Pancreas (tissue), 10 donors: ENCODE data around the gene UCKL1. TPM values are rescaled to one million over a fixed set of nuclear protein-coding genes. Genes with fewer than 3 reads are reported as not detected.

ENCODE experiments used
- ATAC-seq, 4 donors: fragments of 200-7000 bp; cut with Tn5 transposase; one replicate each; pipeline versions ENCODE4 v1.8.0 to v1.9.1; 2020; ENCODE audit warnings: mild to moderate bottlenecking in 4 of 4, moderate library complexity in 4 of 4
- DNase-seq, 6 donors: peaks; one replicate each; pipeline ENCODE4 v3.0.0-alpha.2; 2020
- FAIRE-seq: peaks from 2 replicates; lab custom pipeline; 2012; peaks lifted over from hg19 to GRCh38; lab: Jason Lieb, UNC
- H3K27ac ChIP-seq, 4 donors: fragments of 200-600 bp; sonication (generic); 1 replicate in 3 of 4; 2 replicates in 1 of 4; pipeline versions ENCODE4 v1.5.0 to v1.8.0; 2020
- H3K27me3 ChIP-seq, 4 donors: fragments of 200-600 bp; one replicate each; pipeline ENCODE4 v1.8.0; 2021
- H3K36me3 ChIP-seq, 3 donors: fragments of 200-600 bp; sonication (generic) in 1 of 3; one replicate each; pipeline versions ENCODE4 v1.5.0 to v1.8.0; 2020 to 2021
- H3K4me1 ChIP-seq, 3 donors: fragments of 200-600 bp; one replicate each; pipeline ENCODE4 v1.8.0; 2021
- H3K4me3 ChIP-seq, 4 donors: fragments of 200-600 bp; sonication (generic) in 2 of 4; one replicate each; pipeline versions ENCODE4 v1.5.0 to v1.8.0; 2020 to 2021
- H3K9me3 ChIP-seq, 4 donors: fragments of 200-600 bp; one replicate each; pipeline ENCODE4 v1.8.0; 2021
- CTCF ChIP-seq, 4 donors: fragments of 200-600 bp; sonication (generic) in 3 of 4; IDR thresholded peaks; one replicate each; pipeline versions ENCODE4 v1.5.0 to v1.8.0; 2021; ENCODE audit warnings: antibody characterized with exemption in 4 of 4
- whole genome bisulfite sequencing, 2 donors: extraction: QIAGEN DNeasy Blood & Tissue Kit; methylation state at CpG; one replicate each; pipeline ENCODE4 v1.1.7; 2013; 5-methylcytosine and 5-hydroxymethylcytosine counted together
- intact Hi-C, 3 donors: fragments of 100-400 bp; cut with DNase I; formaldehyde crosslinking; loops; one replicate each; pipeline versions ENCODE4 v1.11.1 to v1.14.2; 2022
- polyA plus RNA-seq, 2 donors: library from polyadenylated mRNA; stranded (reverse); fragments of 200-250 nt; gene quantifications; one replicate each; pipeline ENCODE4 v1.2.3, GENCODE V29; 2013
- total RNA-seq, 6 donors: library from RNA; stranded (reverse); fragmentation: NEBNext Ultra II Directional in 4 of 6; extraction: Animal tissue kit (Norgen Biotek cat#: 25700) in 4 of 6; gene quantifications; one replicate each; pipeline versions ENCODE4 v1.2.1 to v1.2.4, GENCODE V29; 2021 to 2023
- donor health status: healthy with polysubstance abuse.
- donor health status: DM: no; HTN: no; CAD: no; lungs with moderate emphysema.
- donor health status: DM: no; HTN: no; CAD: no.
- donor health status: control.
- donor health status: control.
- donor health status: Bipolar disorder and iron deficiency.
- donor health status: DM: yes; HTN: yes; CAD: no.
- donor health status: DM: no; HTN: no; CAD: no.
- donor health status: DM: no; HTN: no; CAD: no.
- donor health status: DM: yes; HTN: yes; CAD: no.

The UCKL1 gene
- total and polyA plus RNA-seq, 8 donors: 13.9 to 84.7 (median 18.1) TPM

GRCh38 chr20:63979557-63980316 lies 23.5 kb upstream of the UCKL1 start, which contains the start of gene SAMD10:
Gene SAMD10, minus strand, starts transcription at chr20:63979642. Its CDS starts 175 bp downstream, at chr20:63979467.
- H3K9me3 ChIP-seq: no peaks in the 10 kb centered on the region
- DNase-seq: peak in 4 of 6 donors; percentile 54 to 88 (median 77)
- peaks cover 11 to 20% (median 11%) of the 10 kb centered on the region in 3 donors for H3K4me1 ChIP-seq
- peaks cover 0 to 7% (median 3%) of the 10 kb centered on the region in 3 donors for H3K36me3 ChIP-seq
- H3K27me3 ChIP-seq: no peaks in the 10 kb centered on the region
- WGBS, 2 donors: 3 to 4% methylated on average over 47 to 52 of the region's 52 CpGs
- no peak for FAIRE-seq
- H3K4me3 ChIP-seq: peak within 1 kb of the TSS; percentile 44 to 96 (median 66)
- peak in 1 of 4 donors; percentile 23 for TF ChIP-seq CTCF (IDR thresholded peaks at IDR 0.05)
- peak; percentile 16 to 37 (median 32) for ATAC-seq
- intact Hi-C loops: loop anchor here in 1 of 3 donors (5.0 kb wide), 1 partner anchor 442 kb away; the partner anchor contains the start of gene PTK6
- H3K27ac ChIP-seq: peak within 1 kb of the TSS; percentile 76 to 83 (median 80)

GRCh38 chr20:63979229-63979556 lies 23.0 kb upstream of the UCKL1 start:
- peak overlapping the region; percentile 44 to 96 (median 66) for H3K4me3 ChIP-seq
- no peak for TF ChIP-seq CTCF (IDR thresholded peaks at IDR 0.05)
- 1% methylated on average over 25 to 47 of the region's 47 CpGs for WGBS, 2 donors
- H3K27me3 ChIP-seq: no peaks in the 10 kb centered on the region
- intact Hi-C loops: loop anchor here in 1 of 3 donors (5.0 kb wide), 1 partner anchor 442 kb away; the partner anchor contains the start of gene PTK6
- ATAC-seq (no peak), DNase-seq (no peak), FAIRE-seq (no peak)
- peaks cover 11 to 20% (median 11%) of the 10 kb centered on the region in 3 donors for H3K4me1 ChIP-seq
- H3K36me3 ChIP-seq: peaks cover 0 to 5% (median 0%) of the 10 kb centered on the region in 3 donors
- H3K27ac ChIP-seq: peak overlapping the region; percentile 65 to 79 (median 73)
- no peaks in the 10 kb centered on the region for H3K9me3 ChIP-seq

GRCh38 chr20:63978319-63979228 lies 22.4 kb upstream of the UCKL1 start:
- FAIRE-seq (no peak), DNase-seq (peak; percentile 84 to 96 (median 88)), ATAC-seq (peak; percentile 47 to 66 (median 62))
- H3K27me3 ChIP-seq: no peaks in the 10 kb centered on the region
- H3K9me3 ChIP-seq: no peaks in the 10 kb centered on the region
- TF ChIP-seq CTCF (IDR thresholded peaks at IDR 0.05): no peak
- H3K4me1 ChIP-seq: peaks cover 11 to 23% (median 11%) of the 10 kb centered on the region in 3 donors
- peak overlapping the region; percentile 44 to 96 (median 66) for H3K4me3 ChIP-seq
- peak overlapping the region; percentile 65 to 79 (median 73) for H3K27ac ChIP-seq
- H3K36me3 ChIP-seq: no peaks in the 10 kb centered on the region
- 11% methylated on average over 47 to 52 of the region's 52 CpGs for WGBS, 2 donors
- intact Hi-C loops: loop anchor here in 1 of 3 donors (5.0 kb wide), 1 partner anchor 441 kb away; the partner anchor contains the start of gene PTK6

GRCh38 chr20:63977739-63978276 lies 21.6 kb upstream of the UCKL1 start:
- intact Hi-C loops: loop anchor here in 1 of 3 donors (5.0 kb wide), 1 partner anchor 441 kb away; the partner anchor contains the start of gene PTK6
- Histone ChIP-seq H3K4me1 (peaks cover 11 to 23% (median 11%) of the 10 kb centered on the region in 3 donors), H3K27ac (no peak overlapping the region), H3K36me3 (no peaks in the 10 kb centered on the region), H3K27me3 (no peaks in the 10 kb centered on the region), H3K9me3 (no peaks in the 10 kb centered on the region), H3K4me3 (no peak overlapping the region)
- ATAC-seq (no peak), DNase-seq (peak in 4 of 6 donors; percentile 24 to 72 (median 49)), FAIRE-seq (no peak)
- WGBS, 2 donors: 76 to 79% methylated on average over 16 of the region's 16 CpGs
- TF ChIP-seq CTCF (IDR thresholded peaks at IDR 0.05): no peak
